ENCODE measurements around the gene MYF6. TPM values are rescaled to one million over a fixed set of nuclear protein-coding genes. Genes with fewer than 3 reads are reported as not detected.

The MYF6 gene
- total RNA-seq, 1 experiment from 2014 or later, result not detected

GRCh38 chr12:80709811-80710726 lies 2.6 kb downstream of the MYF6 start:
- no peaks in the 10 kb centered on the region for H3K9me3 ChIP-seq (ENCODE audit: control insufficient read depth in 1 of 2, insufficient read depth in 1 of 2, low read depth in 1 of 2, low read length in 2 of 2)
- BruUV-seq (replicated peaks), result no TSS peak
- DNase-seq (ENCODE audit: low read depth, low spot score), result peak; percentile 4
- H3K9ac ChIP-seq (ENCODE audit: low read length), result no peak overlapping the region
- ChIA-PET POLR2A (no interaction called here), RAD21 (ENCODE audit: low non-redundant PET in 1 of 2, low total read pairs in 2 of 2, uncharacterized antibody in 2 of 2, unreplicated experiment in 2 of 2) (no interaction called here), CTCF (interaction anchor here (0.5 to 1.5 kb wide), 6 partner anchors 9 to 36 kb away, joined by 3 to 6 read pairs (median 4); no protein-coding TSS in a partner anchor)
- H3K4me1 ChIP-seq (ENCODE audit: control insufficient read depth in 1 of 2, insufficient read depth in 2 of 2, low read length in 2 of 2), result no peaks in the 10 kb centered on the region
- peak; percentile 85 for ATAC-seq
- TF ChIP-seq POLR2A (IDR thresholded peaks at IDR 0.05; ENCODE audit: borderline replicate concordance, extremely low read depth, insufficient read depth, insufficient read length), result no peak
- peak; percentile 16 to 87 (median 85); a peak in 4 of 6 replicates for TF ChIP-seq CTCF (IDR thresholded peaks at IDR 0.05 in 2 of 3, conservative IDR thresholded peaks at IDR 0.05 in 1 of 3; ENCODE audit: borderline replicate concordance in 1 of 3, insufficient read depth in 1 of 3, low read depth in 2 of 3, low read length in 2 of 3)
- TF ChIP-seq CEBPB (IDR thresholded peaks at IDR 0.05; ENCODE audit: low read depth), result no peak
- no peak for TF ChIP-seq ZNF274 (IDR thresholded peaks at IDR 0.05; ENCODE audit: low read depth, low read length)
- TF ChIP-seq RAD21 (IDR thresholded peaks at IDR 0.05; ENCODE audit: low read depth), result peak; percentile 18; the same call in 1 of the 2 replicates
- 0 out of 2 replicates have a peak overlapping the region, but pooled peaks have one; percentile 3 for H3K4me2 ChIP-seq (ENCODE audit: low read length)
- H3K27me3 ChIP-seq (ENCODE audit: insufficient read depth, low read length), result 0 out of 2 replicates have a peak, but pooled peaks cover 5% of the 10 kb centered on the region
- no peaks in the 10 kb centered on the region for H3K79me2 ChIP-seq (ENCODE audit: insufficient read depth, low read length)
- no peaks in the 10 kb centered on the region for H3K9me2 ChIP-seq (ENCODE audit: insufficient read depth)
- no peaks in the 10 kb centered on the region for H4K20me1 ChIP-seq (ENCODE audit: insufficient read depth)
- intact Hi-C loops (cut with micrococcal nuclease), result no loop called here
- no peak overlapping the region for H3K27ac ChIP-seq (ENCODE audit: low read depth, low read length)
- H2AFZ ChIP-seq (ENCODE audit: low read depth, low read length, poor library complexity, severe bottlenecking), result no peak overlapping the region
- no peaks in the 10 kb centered on the region for H3K36me3 ChIP-seq (ENCODE audit: control insufficient read depth in 1 of 2, insufficient read depth in 2 of 2, low read length in 2 of 2)
- no peak overlapping the region for H3K4me3 ChIP-seq (replicated peaks in 1 of 2; ENCODE audit: low read depth in 1 of 2, low read length in 2 of 2)
